B cell (primary cell): ENCODE results near the gene CTH. TPM values are rescaled to one million over a fixed set of nuclear protein-coding genes. Genes with fewer than 3 reads are reported as not detected.
"Not testable (repeated sequence)": the region's sequence is repeated elsewhere in the genome, so short reads cannot be mapped to it uniquely, and the experiment has no call there.

Source experiments
- ATAC-seq: fragments of 200-7000 bp; cut with Tn5 transposase; one replicate; pipeline ENCODE4 v1.10.0; 2021; ENCODE audit warnings: low read depth, mild to moderate bottlenecking, moderate number of reproducible peaks, moderate library complexity
- CTCF ChIA-PET: fragments of 350-600 bp; sonication (Branson Sonifier 250); formaldehyde crosslinking; loops from one replicate; lab custom pipeline; 2021; ENCODE audit warnings: antibody characterized with exemption, inconsistent platforms; lab: Charles Lee
- POLR2A ChIA-PET: fragments of 350-600 bp; sonication (Branson Sonifier 250); formaldehyde crosslinking; loops from one replicate; lab custom pipeline; 2021; ENCODE audit warnings: antibody characterized with exemption; lab: Charles Lee
- DNase-seq: peaks from one replicate; pipeline ENCODE4 v3.0.0; 2013
- H2AFZ ChIP-seq: 2 replicates; pipeline ENCODE4 v1.6.1; 2012; ENCODE audit warnings: mild to moderate bottlenecking, low read depth, low read length; ENCODE audit not compliant: insufficient read depth, poor library complexity, severe bottlenecking
- H3K27ac ChIP-seq, 2 donors: 1 replicate in 1 of 2; 2 replicates in 1 of 2; pipeline ENCODE4 v1.5.1; 2012 to 2013; ENCODE audit warnings: low read length in 2 of 2, mild to moderate bottlenecking in 2 of 2, moderate library complexity in 1 of 2
- H3K27me3 ChIP-seq, 4 experiments: fragments of 200-600 bp in 1 of 4; sonication (generic) in 1 of 4; replicated peaks in 1 of 4; 1 replicate in 2 of 4; 2 replicates in 2 of 4; pipeline versions ENCODE4 v1.6.1 to v1.7.0; 2013 to 2016; ENCODE audit warnings: low read length in 3 of 4, mild to moderate bottlenecking in 2 of 4, mixed read lengths in 1 of 4, moderate library complexity in 1 of 4; ENCODE audit not compliant: insufficient read depth in 4 of 4, control insufficient read depth in 3 of 4; ENCODE audit errors: control extremely low read depth in 1 of 4
- H3K36me3 ChIP-seq, 2 experiments: replicated peaks in 1 of 2; 1 replicate in 1 of 2; 2 replicates in 1 of 2; pipeline versions ENCODE4 v1.6.1 to v1.7.1; 2013; ENCODE audit warnings: low read length in 1 of 2; ENCODE audit not compliant: insufficient read depth in 2 of 2, control insufficient read depth in 1 of 2; ENCODE audit errors: control extremely low read depth in 1 of 2, extremely low read depth in 1 of 2
- H3K4me1 ChIP-seq, 2 donors: fragments of 200-600 bp in 1 of 2; sonication (generic) in 1 of 2; 1 replicate in 1 of 2; 2 replicates in 1 of 2; pipeline versions ENCODE4 v1.5.1 to v1.6.1; 2013 to 2017; ENCODE audit warnings: low read length in 2 of 2; ENCODE audit not compliant: control insufficient read depth in 2 of 2, insufficient read depth in 2 of 2
- H3K4me2 ChIP-seq: replicated peaks from 2 replicates; pipeline ENCODE3; 2012; ENCODE audit warnings: mild to moderate bottlenecking, low read depth, low read length; ENCODE audit not compliant: poor library complexity, severe bottlenecking
- H3K4me3 ChIP-seq, 5 experiments: fragments of 200-600 bp in 1 of 5; sonication (generic) in 1 of 5; 1 replicate in 3 of 5; 2 replicates in 2 of 5; pipeline versions ENCODE4 v1.5.1 to v1.7.0; 2011 to 2016; ENCODE audit warnings: low read length in 4 of 5, mild to moderate bottlenecking in 4 of 5, low read depth in 2 of 5, control low read depth in 1 of 5, moderate library complexity in 1 of 5; ENCODE audit not compliant: insufficient read depth in 1 of 5; ENCODE audit errors: control extremely low read depth in 1 of 5, extremely low read depth in 1 of 5
- H3K79me2 ChIP-seq: fragments of 200-600 bp; sonication (generic); one replicate; pipeline ENCODE4 v1.6.0; 2016; ENCODE audit warnings: low read length; ENCODE audit not compliant: control insufficient read depth, insufficient read depth
- H3K9ac ChIP-seq: fragments of 200-600 bp; sonication (generic); 2 replicates; pipeline ENCODE4 v1.6.1; 2017; ENCODE audit warnings: mild to moderate bottlenecking, low read length, moderate library complexity
- H3K9me3 ChIP-seq, 3 donors: one replicate each; pipeline versions ENCODE4 v1.6.1 to v1.7.1; 2013; ENCODE audit warnings: low read length in 2 of 3; ENCODE audit not compliant: control insufficient read depth in 2 of 3, insufficient read depth in 1 of 3; ENCODE audit errors: control extremely low read depth in 1 of 3
- H4K20me1 ChIP-seq: 2 replicates; pipeline ENCODE4 v1.6.0; 2012; ENCODE audit warnings: mild to moderate bottlenecking, low read length; ENCODE audit not compliant: insufficient read depth, control insufficient read depth, poor library complexity, severe bottlenecking
- H3K27ac Mint-ChIP-seq: one replicate; pipeline ENCODE4 v1.8.0; 2021; ENCODE audit warnings: mixed read lengths
- H3K27me3 Mint-ChIP-seq: one replicate; pipeline ENCODE4 v1.8.0; 2021; ENCODE audit warnings: mixed read lengths
- H3K4me1 Mint-ChIP-seq: one replicate; pipeline ENCODE4 v1.8.0; 2021; ENCODE audit warnings: mixed read lengths
- H3K4me3 Mint-ChIP-seq: one replicate; pipeline ENCODE4 v1.8.0; 2021; ENCODE audit warnings: mixed read lengths
- H3K9me3 Mint-ChIP-seq: one replicate; pipeline ENCODE4 v1.8.0; 2022; ENCODE audit warnings: mixed read lengths; ENCODE audit not compliant: insufficient read depth
- EZH2 ChIP-seq: IDR thresholded peaks from 2 replicates; pipeline ENCODE4 v1.6.1; 2012; ENCODE audit warnings: borderline replicate concordance, low read depth, mild to moderate bottlenecking, moderate library complexity, low read length; ENCODE audit not compliant: insufficient read depth, poor library complexity, severe bottlenecking
- WGBS: methylation state at CpG from one replicate; pipeline ENCODE4 v1.1.5; 2013; ENCODE audit warnings: missing lambda C conversion rate; ENCODE audit not compliant: insufficient coverage; 5-methylcytosine and 5-hydroxymethylcytosine counted together
- intact Hi-C: fragments of 100-400 bp; cut with micrococcal nuclease; formaldehyde crosslinking; loops from one replicate; pipeline ENCODE4 v1.10.0; 2022
- polyA plus RNA-seq: library from polyadenylated mRNA; depleted of rRNA; stranded (reverse); fragments of >200 nt; gene quantifications from 2 replicates; pipeline ENCODE4 v1.2.3, GENCODE V29; 2012
- total RNA-seq, 2 donors: library from RNA; stranded (reverse); fragments of 120-200 nt in 1 of 2; gene quantifications; 1 replicate in 1 of 2; 2 replicates in 1 of 2; pipeline versions ENCODE4 v1.2.3 to v1.2.4, GENCODE V29; 2013 to 2022
- TF ChIP-seq, protein P1 (sequence below): fragments of 200-600 bp; IDR thresholded peaks from one replicate; pipeline ENCODE4 v1.8.0; 2022; ENCODE audit warnings: antibody characterized with exemption, mild to moderate bottlenecking

CTH gene
- total and polyA plus RNA-seq, 2 donors (not counting 1 experiment from before 2014, with no cell fraction given) = 0.84 to 4.9 TPM

DNA sequence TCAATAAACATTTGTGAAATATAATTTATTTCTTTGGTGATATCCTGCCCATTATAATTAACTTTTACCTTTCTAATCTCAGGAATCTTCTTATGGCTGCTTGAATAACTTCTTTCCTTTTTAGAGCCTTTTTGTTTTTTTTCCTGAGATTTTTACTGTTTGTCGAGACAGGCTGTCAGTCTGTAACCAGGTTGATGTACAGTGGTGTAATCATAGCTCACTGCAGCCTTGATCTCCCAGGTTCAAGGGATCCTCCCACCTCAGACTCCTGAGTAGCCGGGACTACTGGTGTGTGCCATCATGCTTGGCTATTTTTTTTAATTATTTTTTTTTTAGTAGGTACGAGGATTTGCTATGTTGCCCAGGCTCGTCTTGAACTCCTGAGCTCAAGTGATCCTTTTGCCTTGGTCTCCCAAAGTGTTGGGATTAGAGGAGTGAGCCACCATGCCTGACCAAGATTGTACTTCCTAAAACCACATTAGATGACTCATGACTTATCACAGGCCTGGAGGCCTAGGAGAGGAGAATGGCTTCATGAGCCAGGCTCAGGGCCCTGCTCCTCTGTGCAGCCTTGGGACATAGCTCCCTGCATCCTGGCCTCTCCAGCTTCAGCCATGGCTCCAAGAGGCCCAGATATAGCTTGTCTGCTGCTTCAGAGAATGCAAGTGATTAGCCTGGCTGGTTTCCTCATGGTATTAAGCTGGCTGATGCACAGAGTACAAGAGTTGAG, 48.6 kb downstream of the CTH start:
- H3K4me1 ChIP-seq = no peaks in the 10 kb centered on the region
- no peaks in the 10 kb centered on the region for H3K36me3 ChIP-seq
- H2AFZ ChIP-seq = no peak overlapping the region
- Mint-ChIP-seq H3K4me3 (no peak overlapping the region), H3K27me3 (peaks cover 4% of the 10 kb centered on the region), H3K27ac (no peak overlapping the region), H3K4me1 (no peaks in the 10 kb centered on the region), H3K9me3 (peaks cover 2% of the 10 kb centered on the region)
- POLR2A ChIA-PET = no interaction called here
- no peak overlapping the region for H3K4me3 ChIP-seq
- H3K4me2 ChIP-seq = no peak overlapping the region
- CTCF ChIA-PET = no interaction called here
- DNase-seq (no peak), ATAC-seq (no peak)
- H3K27me3 ChIP-seq = no peaks in the 10 kb centered on the region
- WGBS = 100% methylated on average over 2 of the region's 4 CpGs
- no peaks in the 10 kb centered on the region for H3K79me2 ChIP-seq
- intact Hi-C loops = no loop called here
- H4K20me1 ChIP-seq = no peaks in the 10 kb centered on the region
- TF ChIP-seq, protein P1, sequence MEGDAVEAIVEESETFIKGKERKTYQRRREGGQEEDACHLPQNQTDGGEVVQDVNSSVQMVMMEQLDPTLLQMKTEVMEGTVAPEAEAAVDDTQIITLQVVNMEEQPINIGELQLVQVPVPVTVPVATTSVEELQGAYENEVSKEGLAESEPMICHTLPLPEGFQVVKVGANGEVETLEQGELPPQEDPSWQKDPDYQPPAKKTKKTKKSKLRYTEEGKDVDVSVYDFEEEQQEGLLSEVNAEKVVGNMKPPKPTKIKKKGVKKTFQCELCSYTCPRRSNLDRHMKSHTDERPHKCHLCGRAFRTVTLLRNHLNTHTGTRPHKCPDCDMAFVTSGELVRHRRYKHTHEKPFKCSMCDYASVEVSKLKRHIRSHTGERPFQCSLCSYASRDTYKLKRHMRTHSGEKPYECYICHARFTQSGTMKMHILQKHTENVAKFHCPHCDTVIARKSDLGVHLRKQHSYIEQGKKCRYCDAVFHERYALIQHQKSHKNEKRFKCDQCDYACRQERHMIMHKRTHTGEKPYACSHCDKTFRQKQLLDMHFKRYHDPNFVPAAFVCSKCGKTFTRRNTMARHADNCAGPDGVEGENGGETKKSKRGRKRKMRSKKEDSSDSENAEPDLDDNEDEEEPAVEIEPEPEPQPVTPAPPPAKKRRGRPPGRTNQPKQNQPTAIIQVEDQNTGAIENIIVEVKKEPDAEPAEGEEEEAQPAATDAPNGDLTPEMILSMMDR = no peak
- no peak for TF ChIP-seq EZH2
- H3K9me3 ChIP-seq = peaks cover 0 to 9% (median 0%) of the 10 kb centered on the region in 3 donors
- H3K9ac ChIP-seq = no peak overlapping the region
- H3K27ac ChIP-seq = no peak overlapping the region

- H3K4me2 ChIP-seq, CTCF ChIA-PET: not testable (repeated sequence)
Observed at GRCh38 chr1:70460740-70461713, 50.0 kb downstream of the CTH start.

More at GRCh38 chr1:70460740-70461713, 50.0 kb downstream of the CTH start:
- H3K36me3 ChIP-seq, H3K4me3 Mint-ChIP-seq, H3K4me1 ChIP-seq, POLR2A ChIA-PET, H3K4me1 Mint-ChIP-seq, H2AFZ ChIP-seq, H3K27me3 Mint-ChIP-seq, H4K20me1 ChIP-seq, H3K4me3 ChIP-seq, H3K9me3 ChIP-seq, H3K79me2 ChIP-seq, DNase-seq, H3K27ac ChIP-seq, H3K9me3 Mint-ChIP-seq, H3K9ac ChIP-seq, H3K27ac Mint-ChIP-seq, intact Hi-C loops, ATAC-seq, H3K27me3 ChIP-seq: not testable (repeated sequence)
- WGBS = no CpG with 5 or more reads among the region's 8 CpGs
